ENCODE data around the gene LMTK3.

Gene LMTK3

DNA sequence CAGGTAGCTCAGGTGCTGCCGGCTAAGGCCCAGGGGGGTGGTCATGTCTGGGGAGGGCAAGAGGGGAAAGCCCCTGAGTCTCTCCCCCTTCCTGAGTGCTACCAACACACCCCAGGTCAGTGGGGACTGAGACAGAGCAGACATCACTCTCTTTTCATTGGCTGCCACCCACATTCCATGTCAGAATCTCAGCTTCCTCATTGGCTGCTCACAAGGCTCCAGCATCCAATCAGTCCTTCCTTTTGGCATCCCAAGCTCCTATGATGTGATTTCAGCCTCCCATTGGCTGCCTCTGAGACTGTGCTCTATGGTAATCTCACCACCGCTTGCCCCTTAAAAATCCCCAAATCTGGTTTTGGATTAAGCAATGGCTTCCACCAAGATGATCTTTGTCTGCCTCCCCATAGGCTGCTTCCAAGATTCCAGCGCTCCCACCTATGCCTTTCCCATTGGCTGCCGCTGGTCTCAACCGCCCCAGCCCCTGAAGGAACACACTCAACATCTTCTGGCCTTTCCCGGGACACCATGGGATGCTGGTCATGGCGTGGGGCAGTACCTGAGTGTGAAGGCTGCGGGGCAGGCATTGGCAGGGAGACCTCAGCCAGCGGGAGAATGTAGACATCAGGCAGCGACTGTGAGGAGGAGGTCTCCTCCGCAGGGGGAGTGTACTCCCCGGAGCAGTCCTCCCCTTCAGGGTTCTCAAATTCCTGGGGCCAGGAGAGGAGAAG is 2.0 kb downstream of the LMTK3 start:
- in situ Hi-C loops (cut with MboI; ENCODE audit: low sequenced_read_pairs), result no loop called here

DNA sequence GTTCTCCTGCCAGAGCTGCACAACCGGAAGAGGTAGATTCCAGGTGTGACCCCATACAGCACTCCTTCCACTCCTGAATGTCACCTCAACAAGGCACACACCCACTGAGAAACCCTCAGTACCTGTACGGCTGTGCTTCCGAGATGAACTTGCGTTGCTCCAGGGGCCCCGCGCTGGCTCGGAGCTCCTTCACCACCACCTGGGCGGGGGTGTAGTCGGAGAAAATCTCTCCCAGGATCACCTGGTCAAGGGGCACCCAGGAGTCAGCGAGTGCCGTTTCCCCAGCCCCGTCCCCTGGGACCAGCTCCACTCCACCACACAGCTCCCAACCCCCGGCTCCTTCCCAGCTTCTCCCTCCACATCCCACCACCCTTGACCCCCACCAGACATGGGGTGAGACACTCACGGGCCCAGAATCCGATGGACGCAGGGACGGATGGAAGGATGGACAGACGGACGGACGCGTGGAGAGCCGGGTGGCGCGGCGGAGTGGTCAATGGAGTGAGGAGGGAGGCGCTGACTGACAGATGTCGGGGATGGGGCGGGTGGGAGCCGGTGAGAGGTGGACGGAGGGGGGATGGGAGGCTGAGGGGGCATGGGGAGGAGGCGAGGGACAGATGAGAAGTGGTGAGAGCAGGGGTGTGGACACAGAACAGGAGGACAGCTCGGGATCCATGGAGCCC is 2.8 kb downstream of the LMTK3 start:
- in situ Hi-C loops (cut with MboI; ENCODE audit: low sequenced_read_pairs), result no loop called here

DNA sequence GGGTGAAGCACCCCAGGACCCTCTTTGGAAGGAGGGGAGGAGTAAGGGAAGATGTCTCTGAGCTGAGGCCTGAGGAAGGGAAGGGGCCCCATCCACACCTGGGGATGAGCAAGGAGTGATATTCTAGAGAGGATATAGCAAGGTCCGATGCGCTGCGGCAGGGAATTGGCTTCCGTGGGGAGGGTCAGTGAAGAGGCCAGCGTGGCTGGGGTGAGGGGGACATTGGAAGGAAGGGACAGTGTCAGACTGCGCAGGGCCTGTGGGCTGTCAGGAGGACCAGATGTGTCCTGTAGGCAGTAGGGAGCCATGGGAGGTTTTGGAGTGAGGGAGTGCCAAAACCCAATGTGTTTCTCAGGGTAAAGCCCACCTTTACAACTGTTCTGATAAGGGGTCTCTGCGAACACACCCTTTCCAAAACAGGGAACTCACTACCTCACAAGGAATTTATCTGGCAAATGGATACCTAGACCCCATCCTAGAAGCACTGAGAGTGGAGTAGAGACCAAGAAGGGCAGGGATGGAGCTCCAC is 3.7 kb downstream of the LMTK3 start:
- in situ Hi-C loops (cut with MboI; ENCODE audit: low sequenced_read_pairs), result no loop called here

DNA sequence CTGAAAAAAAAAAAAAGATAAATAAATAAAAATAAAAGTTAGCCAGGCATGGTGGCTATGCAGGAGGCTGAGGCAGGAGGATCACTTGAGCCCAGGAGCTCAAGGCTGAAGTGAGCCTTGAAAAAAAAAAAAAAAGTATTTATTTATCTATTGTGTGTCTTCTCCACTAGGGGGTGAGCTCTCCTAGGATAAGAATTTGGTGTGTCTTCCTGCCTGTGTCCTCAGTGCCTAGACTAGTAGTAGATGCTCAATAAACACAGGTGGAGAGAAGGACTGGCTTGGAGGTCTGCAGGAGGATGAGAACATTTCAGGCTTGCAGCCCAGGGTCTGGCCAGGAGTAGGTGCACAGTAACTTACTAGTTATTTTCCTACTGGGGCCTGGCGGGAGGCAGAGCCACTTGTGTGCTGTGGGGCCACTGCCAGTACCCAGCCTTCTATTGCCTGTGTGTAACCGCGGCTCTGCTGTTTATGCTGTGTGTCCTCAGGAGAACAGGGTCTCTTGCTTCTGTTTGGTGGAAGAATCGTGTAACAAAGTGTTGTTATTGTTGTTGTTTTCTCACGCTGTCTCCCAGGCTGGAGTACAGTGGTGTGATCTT is 5.4 kb downstream of the LMTK3 start:
- in situ Hi-C loops (cut with MboI; ENCODE audit: low sequenced_read_pairs), result no loop called here

DNA sequence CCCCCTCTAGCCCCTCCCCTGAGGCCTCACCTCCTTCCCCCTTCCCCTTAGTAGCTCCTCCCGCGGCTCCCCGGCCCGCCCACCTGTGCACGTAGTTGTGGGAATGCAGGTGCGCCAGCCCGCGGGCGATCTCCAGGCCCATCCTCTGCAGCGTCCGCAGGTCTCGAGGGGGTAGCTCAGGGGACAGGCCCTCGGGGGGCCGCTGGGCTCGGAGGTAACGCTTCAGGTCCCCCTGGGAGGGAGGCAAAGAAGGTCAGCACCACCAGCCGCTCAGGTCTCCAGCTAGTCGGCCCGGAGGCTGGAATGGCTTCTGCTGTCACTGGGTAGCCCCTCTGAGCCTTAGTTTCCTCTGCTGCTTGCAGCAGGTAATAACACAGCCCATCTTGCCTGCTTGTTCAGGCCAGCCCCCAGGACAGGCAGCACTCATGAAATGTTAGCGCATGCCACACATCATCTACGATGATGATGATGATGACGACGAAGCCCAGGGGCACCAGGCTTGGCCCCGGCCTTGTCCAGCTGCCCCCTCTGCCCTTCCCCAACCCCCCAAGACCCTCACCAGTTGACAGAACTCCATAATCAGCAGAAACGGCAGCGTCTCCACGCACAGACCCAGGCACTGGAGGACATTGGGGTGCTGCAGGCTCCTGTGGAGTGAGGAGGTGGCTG is 9.2 kb downstream of the LMTK3 start:
- in situ Hi-C loops (cut with MboI; ENCODE audit: low sequenced_read_pairs), result no loop called here

DNA sequence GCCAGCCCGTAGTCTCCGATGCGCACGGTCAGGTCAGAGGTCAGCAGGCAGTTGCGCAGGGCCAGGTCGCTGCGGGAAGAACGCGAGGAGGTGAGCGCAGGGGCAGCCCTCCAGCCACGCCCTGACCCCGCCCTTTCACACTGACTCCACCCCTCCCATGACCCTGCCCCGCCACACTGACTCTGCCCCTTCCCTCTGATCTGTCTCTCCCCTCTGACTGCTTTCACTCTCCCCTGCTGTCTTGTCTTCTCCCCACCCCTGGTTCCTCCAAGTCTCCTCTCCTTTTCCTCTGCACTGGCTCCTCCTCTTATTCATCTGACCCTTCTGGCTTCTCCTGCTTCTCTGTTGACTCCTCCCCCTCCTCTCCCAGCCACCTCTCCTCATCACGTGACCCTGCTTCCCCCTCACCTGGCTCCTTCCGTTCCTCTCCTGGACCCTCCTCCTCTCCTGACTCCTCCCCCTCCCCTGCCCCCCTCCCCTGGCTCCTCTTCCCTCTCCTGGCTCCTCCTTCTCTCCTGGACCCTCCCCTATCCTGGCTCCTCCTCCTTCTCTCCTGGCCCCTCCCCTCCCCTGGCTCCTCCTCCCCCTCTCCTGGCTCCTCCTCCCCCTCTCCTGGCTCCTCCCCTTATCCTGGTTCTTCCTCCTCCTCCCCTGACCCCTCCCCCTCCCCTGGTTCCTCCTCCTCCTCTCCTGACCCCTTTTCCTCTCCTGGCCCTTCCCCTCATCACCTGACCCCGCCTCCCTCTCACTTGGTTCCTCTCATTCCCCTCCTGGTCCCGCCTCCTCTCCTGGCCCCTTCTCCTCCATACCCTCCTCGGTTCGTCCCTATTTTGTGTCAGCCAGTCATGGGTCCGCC is 9.9 kb downstream of the LMTK3 start:
- in situ Hi-C loops (cut with MboI; ENCODE audit: low sequenced_read_pairs), result no loop called here

DNA sequence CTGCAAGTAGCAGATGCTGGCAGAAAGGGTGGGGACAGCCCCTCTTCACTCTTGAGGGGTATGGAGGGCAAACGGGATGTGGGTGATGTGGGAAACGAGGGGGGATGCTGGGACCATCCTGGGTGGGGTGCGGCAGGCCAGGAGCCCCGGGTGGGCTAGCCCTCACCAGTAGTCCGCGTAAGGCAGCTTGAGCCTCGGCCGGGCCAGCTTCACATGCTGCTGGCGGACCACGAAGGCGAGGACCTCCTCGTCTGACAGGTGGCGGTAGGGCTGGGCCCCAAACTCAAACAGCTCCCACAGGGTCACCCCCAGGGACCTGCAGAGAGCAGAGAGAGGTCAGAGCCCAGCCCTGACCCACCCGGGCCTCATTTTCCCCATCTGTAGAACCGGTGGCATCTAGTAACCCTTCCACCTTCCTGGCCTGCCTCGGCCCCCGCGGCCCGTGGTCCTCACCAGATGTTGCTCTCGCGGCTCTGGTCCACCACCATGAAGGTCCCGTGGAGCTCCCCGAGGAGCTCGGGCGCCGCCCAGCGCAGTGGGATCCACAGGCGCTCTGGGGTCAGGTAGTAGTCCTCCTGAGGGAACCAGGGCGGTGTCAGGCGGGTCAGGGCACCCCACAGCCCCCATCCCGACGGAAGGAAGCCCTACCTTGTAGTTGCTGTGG is 10.7 kb downstream of the LMTK3 start:
- in situ Hi-C loops (cut with MboI; ENCODE audit: low sequenced_read_pairs), result no loop called here

DNA sequence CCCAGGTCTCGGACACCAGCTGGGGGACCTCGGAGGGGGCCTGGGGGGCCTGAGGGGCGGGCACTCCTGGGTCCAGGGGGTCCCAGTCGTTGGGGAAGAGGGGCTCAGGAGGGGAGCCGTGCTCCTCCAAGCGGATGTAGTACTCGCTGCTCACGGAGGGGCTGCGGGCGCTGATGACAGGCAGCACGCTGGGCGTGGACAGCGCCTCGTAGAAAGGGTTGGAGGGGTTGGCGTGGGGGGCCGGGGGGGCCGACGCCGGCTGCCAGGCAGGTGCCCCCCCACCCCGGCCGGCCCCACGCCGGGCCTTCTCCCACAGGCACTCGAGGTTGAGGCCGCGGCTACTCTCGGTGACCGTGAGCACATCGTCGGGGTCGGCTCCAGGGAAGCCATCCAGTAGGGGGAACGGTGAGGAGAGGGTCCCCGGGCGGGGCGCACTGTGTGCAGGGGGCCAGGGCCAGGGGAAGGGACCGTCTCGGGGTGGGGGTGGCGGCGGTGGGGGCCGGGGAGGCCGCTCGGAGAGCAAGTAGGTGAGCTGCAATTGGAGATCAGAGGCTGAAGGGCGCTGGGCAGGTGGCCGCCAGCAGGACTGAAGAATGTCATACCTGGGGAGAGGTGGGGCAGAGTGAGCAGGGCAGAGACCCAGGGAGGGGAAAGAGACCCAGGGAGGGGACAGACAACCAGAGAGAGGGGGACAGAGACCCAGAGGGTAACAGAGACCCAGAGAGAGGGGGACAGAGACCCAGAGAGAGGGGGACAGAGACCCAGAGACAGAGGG is 12.1 kb downstream of the LMTK3 start:
- in situ Hi-C loops (cut with MboI; ENCODE audit: low sequenced_read_pairs), result no loop called here

DNA sequence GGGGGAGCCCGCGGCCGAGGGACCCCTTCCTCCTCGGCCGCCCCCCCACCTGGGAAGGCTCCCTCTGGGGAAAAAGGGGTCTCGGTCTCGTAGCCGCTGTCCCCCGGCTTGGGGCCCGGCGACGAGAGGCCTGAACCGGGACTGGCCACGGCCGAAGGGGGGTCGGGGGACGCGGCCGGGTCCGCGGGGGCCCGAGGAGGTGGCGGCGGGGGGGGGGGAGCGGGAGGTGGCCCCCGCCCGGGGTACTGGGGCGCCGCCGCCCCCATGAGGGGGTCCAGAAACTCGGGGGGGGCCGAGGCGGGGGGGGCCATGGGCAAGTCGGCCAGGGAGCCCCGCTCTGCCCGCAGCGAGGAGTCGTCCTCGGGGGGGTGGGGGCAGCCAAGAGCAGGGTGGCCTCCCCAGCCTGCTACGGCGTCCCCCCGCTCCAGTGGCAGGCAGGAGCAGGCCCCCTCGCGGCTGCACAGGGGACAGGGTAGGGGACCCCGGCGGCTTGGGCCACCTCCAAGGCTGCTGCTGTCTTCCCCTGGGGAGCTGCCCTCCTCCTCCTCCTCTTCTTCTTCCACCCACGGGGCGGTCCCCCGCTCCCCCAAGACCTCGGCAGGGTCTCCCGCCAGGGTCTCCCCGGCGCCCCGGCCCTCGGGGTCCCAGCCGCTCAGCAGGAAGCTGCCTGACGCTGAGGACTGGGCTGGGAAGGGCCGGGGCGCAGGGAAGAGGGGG is 12.9 kb downstream of the LMTK3 start:
- in situ Hi-C loops (cut with MboI; ENCODE audit: low sequenced_read_pairs), result no loop called here

DNA sequence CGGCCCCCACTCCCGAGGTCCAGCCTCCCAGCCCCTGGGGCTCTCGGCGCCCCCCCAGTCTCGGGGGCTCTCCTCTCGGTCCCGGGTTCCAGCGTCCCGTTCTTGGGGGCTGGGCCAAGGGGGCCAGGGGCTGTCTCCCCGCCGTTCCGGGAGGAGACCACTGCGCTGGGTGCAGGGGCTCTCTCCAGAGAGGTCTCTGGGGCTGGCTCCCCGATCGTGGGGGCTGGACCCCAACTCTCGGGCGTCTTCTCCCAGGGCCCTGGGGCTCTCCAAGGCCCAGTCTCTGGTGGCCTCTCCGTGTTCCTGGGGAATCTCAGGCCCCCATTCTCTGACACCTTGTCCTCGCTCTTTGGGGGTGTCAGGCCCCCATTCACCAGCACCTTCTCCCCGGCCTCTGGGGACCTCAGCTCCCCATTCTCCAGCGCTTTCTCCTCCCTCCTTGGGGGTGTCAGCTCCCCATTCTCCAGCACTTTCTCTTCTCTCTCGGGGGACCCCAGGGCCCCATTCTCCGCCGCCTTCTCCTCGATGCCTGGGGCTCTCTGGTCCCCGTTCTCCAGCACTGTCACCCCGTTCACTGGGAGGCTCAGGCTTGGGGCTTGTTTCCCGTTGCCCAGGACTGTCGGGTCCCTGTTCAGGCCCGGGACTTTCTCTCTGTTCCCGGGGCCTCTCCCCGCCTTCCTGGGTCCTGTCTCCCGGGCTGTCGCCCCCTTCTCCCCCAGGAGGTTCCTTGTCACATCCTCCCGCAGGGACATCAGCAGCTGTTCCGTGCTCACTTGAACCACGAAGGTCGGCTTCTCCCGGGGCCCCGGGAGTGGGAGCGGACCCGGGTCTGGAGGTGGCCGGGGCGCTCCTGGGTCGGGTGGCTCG is 13.7 kb downstream of the LMTK3 start:
- in situ Hi-C loops (cut with MboI; ENCODE audit: low sequenced_read_pairs), result no loop called here

DNA sequence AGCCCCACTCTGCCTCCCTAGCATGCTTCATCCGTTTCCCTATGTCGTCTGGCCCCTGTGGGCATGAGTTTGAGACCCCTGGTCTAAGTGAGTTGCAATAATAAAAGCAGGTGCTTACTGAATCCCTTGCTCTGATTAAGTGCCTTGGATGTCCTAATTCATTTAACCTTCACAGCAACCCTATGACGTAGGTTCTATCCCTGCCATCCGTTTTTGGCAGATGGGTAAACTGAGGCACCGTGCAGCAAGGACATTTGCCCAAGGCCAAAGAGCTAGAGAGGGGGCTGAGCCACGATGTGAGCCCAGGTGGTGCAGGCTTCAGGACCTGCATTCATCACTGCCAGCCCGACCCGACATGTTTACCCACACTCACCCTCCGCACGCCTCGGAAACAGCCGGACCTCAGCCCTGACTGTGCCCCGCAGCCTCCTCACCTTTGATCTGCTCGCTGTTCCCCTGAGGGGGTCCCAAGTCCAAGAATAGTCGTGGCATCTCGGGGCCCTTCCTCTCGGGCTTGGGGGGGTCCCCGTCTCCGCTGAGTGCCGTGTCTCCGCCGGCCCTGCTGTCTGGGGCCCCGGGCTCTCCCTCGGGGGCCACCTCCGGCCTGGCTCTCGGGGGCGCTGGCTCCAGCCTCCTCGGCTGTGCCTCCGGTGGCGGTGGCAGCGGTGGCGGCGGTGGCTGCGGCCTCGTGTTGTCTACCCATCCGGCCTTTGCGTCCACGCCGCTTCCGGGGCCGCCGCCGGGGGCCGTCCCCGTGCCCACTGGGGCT is 14.5 kb downstream of the LMTK3 start:
- in situ Hi-C loops (cut with MboI; ENCODE audit: low sequenced_read_pairs), result no loop called here

DNA sequence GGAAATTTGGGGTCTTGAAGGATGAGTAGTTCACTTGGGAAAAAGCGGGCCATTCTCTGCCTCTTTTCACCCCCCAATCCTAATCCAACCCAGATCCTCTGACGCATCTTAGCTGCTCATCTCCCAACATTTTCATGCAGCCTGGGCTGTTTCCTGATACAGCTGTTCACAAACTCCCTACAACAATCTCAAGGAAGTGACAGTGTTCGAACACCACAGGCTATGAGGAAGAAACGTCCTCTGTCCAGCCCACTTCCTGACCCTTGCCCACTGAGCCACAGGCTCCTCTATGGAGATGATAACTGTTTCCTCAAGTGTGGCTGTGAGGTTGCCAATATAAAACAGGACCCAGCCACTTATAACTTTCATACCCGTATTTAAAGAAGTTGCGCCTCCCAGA is 16.2 kb downstream of the LMTK3 start:
- in situ Hi-C loops (cut with MboI; ENCODE audit: low sequenced_read_pairs), result no loop called here

DNA sequence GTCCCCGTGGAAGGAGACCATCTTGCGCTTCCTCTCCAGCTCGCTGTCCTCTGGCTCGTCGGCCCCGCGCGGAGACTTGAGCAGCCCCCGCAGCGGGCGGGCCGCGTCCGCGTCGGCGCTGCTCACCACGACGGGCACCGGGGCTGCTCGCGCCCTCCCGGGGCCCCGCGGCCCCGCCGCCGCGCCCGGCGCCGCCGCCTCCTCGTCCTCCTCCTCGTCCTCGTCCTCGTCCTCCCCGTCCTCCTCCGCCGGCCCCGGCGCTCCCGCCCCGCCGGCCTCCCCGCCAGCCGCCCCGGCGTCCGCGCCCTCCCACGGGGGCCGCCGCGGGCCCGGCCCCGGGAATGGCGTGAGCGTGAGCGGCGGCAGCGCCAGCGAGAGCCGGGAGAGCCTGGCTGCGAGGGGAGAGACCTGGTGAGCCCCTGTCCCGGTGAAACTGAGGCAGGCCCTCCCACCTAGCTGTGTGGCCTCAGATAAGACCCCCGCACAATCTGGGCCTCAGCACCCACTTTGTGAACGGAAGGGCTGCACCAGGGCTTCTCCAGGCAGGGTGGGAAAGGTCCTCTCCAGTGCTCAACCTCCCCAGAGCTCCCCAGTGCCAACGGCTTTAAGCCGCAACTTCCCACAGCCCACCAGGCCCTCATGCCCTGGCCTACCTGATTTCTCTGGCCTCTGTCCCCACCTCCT is 17.8 kb downstream of the LMTK3 start:
- in situ Hi-C loops (cut with MboI; ENCODE audit: low sequenced_read_pairs), result no loop called here

DNA sequence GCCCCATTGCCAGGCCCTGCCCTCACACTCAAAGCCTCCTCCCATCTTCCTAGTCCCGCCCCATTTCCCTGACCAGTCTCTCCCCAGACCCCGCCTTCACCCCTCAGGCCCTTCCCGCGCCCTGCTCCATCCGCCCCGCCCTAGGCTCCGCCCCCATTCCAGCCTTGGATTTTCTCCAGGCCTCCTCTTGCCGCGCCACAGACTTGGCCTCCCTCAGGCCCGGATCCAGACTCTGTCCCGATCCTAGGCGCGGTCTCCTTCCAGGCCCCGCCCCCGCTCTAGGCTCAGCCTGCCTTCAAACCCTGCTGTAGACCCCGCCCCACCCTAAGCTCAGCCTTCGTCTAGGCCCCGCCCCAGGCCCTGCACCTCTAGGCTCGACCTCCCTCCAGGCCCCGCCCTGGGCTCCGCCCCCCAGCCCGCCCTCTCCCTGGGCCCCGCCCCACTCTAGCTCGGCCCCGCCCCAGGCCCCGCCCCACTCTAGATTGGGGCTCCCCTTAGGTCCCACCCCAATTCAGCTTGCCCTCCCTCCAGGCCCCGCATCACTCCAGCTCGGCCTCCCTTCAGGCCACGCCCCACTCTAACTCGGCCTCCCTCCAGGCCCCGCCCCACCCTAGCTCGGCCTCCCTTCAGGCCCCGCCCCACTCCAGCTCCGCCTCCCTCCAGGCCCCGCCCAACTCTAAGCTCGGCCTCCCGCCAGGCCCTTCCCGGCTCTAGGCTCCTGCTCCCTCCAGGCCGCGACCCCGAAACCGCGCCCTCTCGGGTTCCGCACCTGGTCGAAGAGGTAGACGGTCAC is 18.5 kb downstream of the LMTK3 start:
- in situ Hi-C loops (cut with MboI; ENCODE audit: low sequenced_read_pairs), result no loop called here

DNA sequence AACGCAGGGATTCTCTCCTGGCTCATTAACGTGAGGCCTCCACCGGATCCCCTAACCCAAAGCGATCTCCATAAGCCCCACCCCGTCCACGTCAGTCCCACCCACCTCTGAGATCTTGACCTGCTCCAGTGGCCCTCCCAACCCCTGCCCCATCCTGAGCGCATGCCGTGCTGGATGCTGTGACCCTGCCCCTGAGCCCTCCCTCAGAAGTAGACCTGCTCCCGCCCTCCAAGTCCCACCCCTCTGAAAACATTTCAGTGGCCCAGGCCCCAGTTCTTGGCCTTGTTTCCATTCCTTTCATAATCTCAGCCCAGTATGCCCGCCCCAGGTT is 19.9 kb downstream of the LMTK3 start:
- in situ Hi-C loops (cut with MboI; ENCODE audit: low sequenced_read_pairs), result no loop called here
